Adipose tissue (tissue), 3 donors: ENCODE data around the gene KIAA1586. TPM values are rescaled to one million over a fixed set of nuclear protein-coding genes. Genes with fewer than 3 reads are reported as not detected.
"Not testable (repeated sequence)": the region's sequence is repeated elsewhere in the genome, so short reads cannot be mapped to it uniquely, and the experiment has no call there.

Source experiments
- H3K27ac ChIP-seq: one replicate; pipeline ENCODE4 v1.5.1; 2013; ENCODE audit warnings: low read depth, low read length
- WGBS, 3 donors: extraction: QIAGEN DNeasy Blood & Tissue Kit; methylation state at CpG; one replicate each; pipeline ENCODE4 v1.1.7; 2013; 5-methylcytosine and 5-hydroxymethylcytosine counted together
- polyA plus RNA-seq, 3 donors: library from polyadenylated mRNA; stranded (reverse); fragments of 200-250 nt; gene quantifications; one replicate each; pipeline ENCODE4 v1.2.3, GENCODE V29; 2013
- donor health status: healthy with polysubstance abuse.
- donor health status: Bipolar disorder and iron deficiency.
- donor health status: healthy.

The KIAA1586 gene
- polyA plus RNA-seq, 3 donors = 1.2 to 4.0 (median 3.1) TPM

DNA sequence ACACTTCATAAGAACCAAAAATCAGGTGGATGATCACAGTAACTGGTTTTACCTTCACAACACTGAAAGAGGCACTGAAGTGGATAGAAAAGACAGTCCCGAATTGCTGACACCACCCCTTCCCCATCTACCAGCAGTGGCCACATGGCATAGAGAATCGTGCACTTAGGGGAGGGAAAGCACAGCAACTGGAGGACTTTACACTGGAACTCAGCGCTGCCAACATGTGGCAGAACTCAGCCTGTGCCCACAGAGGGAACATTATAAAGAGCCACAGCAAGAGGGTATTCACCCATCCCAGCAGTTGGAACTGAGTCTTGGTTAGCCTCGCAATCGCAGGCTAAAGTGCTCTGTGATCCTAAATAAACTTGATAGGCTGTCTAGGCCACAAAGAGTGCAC lies 6.5 kb upstream of the KIAA1586 start:
- 75 to 81% (median 77%) methylated on average over 5 of the region's 5 CpGs for WGBS, 3 donors
- no peak overlapping the region for H3K27ac ChIP-seq

DNA sequence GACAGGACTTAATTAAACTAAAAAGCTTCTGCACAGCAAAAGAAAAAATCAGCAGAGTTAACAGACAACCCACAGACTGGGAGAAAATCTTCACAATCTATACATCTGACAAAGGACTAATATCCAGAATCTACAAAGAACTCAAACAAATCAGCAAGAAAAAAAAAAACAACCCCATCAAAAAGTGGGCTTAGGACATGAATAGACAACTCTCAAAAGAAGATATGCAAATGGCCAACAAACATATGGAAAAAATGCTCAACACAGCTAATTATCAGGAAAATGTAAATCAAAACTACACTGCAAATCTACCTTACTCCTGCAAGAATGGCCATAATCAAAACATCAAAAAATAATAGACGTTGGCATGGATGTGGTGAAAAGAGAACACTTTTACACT lies 2.4 kb upstream of the KIAA1586 start:
- H3K27ac ChIP-seq = not testable (repeated sequence)
- whole genome bisulfite sequencing, 3 donors = 79 to 94% (median 89%) methylated on average over 1 of the region's 1 CpG

DNA sequence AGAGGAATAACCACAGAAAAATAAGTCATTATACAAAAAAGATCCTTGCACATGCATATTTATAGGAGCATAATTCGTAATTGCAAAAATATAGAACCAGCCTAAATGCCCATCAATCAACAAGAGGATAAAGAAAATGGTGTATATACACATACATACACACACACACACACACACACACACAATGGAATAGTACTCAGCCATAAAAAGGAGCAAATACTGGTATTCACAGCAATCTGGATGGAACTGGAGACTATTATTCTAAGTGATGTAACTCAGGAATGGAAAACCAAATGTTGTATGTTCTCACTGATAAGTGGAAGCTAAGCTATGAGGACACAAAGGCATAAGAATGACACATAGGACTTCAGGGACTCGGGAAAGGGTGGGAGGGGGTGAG lies 1.9 kb upstream of the KIAA1586 start:
- 91 to 99% (median 95%) methylated on average over 2 of the region's 2 CpGs for WGBS, 3 donors
- H3K27ac ChIP-seq = no peak overlapping the region

GRCh38 chr6:57047257-57047585 lies 728 bp downstream of the KIAA1586 start:
- no CpG with 5 or more reads among the region's 5 CpGs for WGBS, 3 donors
- H3K27ac ChIP-seq = not testable (repeated sequence)

DNA sequence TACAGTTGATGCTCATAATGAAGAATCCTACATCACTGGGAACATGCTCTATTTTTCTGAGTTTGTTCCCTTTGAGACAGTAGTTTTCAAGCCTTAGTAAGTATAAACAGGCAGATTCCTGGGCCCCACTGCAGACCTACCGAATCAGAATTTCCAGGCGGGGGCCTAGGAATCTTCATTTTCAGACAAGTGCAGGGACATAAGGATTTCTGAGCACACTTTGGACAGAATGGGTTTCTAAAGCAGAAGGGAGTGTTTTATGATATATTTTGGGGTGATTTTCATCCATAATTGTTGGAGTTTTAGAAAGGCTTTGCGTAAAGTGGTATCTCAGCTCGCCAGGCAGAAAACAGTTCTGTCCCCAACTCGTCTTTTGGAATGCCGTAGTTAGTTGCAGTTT lies 1.4 kb downstream of the KIAA1586 start:
- 92 to 97% (median 92%) methylated on average over 5 to 6 of the region's 6 CpGs for WGBS, 3 donors
- H3K27ac ChIP-seq = not testable (repeated sequence)

DNA sequence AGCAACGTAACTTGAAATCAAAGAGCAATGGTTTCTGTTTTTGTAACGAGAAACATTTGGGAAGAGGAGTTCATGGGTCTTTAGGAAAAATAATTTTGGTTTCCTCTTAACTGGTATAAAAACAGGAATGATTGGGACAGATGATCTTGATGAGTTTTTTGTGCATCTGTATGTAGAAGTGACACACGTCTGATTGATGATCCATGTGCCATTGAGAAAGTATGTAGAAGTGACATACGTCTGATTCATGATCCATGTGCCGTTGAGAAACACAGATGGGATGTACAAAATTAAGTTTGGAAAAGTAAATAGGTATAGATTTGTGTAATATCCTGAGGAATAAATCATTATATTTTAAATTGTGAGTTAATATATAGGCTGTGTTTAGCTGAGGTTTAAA lies 2.1 kb downstream of the KIAA1586 start:
- H3K27ac ChIP-seq = no peak overlapping the region
- 83 to 90% (median 87%) methylated on average over 5 of the region's 5 CpGs for WGBS, 3 donors

DNA sequence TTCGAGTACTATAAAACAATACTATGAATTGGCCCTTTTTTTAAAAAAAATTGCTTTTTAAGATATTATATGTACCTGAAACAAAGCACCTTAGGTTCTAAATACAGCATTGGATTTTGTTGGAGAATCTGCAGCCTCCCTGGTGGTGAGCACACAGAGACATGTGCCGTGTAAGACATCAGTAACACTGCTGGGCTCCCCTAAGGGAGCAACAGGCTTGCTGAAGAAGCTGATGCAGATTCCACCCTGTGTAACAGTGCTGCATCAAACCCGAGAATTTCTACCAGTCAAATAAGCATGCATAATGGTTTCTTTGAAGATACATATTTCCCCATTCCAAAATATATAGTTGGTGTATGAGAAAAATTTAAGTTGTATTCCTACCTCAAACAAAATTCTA lies 17.4 kb downstream of the KIAA1586 start:
- 86 to 91% (median 89%) methylated on average over 3 of the region's 3 CpGs for WGBS, 3 donors
- H3K27ac ChIP-seq = no peak overlapping the region

DNA sequence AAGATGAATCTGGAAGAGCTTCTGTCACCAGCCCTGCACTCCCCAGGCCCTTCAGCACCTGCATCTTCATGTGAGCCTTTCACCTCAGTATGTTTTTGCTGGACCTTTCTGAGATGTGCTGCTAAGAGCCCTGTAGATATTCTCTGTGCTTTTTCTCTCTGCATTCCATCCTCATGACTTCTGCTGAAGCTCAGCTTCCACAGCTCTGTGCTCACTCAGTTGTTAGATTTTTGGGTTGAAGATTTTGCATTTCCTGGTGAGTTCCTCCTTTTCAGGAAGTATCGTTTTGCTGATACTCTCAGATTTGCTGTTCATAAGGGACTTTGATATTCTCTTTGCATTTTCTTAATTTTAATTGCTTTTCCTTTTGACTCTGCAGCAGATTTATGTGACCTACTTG lies 18.3 kb downstream of the KIAA1586 start:
- no peak overlapping the region for H3K27ac ChIP-seq
- 62 to 79% (median 69%) methylated on average over 1 of the region's 1 CpG for WGBS, 3 donors

GRCh38 chr6:57068061-57068460 lies 21.6 kb downstream of the KIAA1586 start:
- no peak overlapping the region for H3K27ac ChIP-seq
- 97 to 100% (median 97%) methylated on average over 1 of the region's 1 CpG for WGBS, 3 donors

- no peak overlapping the region for H3K27ac ChIP-seq
- WGBS, 3 donors = 80 to 83% (median 82%) methylated on average over 4 of the region's 4 CpGs
Measured at GRCh38 chr6:57069228-57069627, 22.7 kb downstream of the KIAA1586 start.

DNA sequence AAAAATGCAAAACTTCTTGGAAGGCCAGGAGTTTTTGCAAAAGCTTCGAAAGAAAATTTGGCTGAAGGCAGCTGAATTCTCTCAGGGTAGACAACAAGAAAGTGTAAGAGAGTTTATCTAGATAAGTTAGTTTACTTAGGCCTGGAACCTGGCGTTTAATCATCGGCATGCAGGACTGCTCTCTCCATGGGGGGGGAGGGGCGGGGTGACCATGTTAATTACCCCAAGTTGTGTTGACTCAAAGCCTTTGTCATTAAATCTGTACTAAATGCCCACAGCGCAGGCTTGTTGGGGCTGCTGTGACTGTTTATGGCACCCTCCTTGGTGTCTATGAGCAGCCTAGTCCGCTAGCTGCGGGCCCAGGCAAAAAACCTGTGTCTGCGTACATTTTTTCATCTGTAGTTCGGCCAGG lies 23.4 kb downstream of the KIAA1586 start:
- 78 to 92% (median 85%) methylated on average over 9 of the region's 9 CpGs for WGBS, 3 donors
- H3K27ac ChIP-seq = no peak overlapping the region

- 88 to 91% (median 88%) methylated on average over 3 of the region's 3 CpGs for WGBS, 3 donors
- no peak overlapping the region for H3K27ac ChIP-seq
Measured at GRCh38 chr6:57072108-57072507, 25.6 kb downstream of the KIAA1586 start.

GRCh38 chr6:57074383-57074782 lies 27.9 kb downstream of the KIAA1586 start:
- H3K27ac ChIP-seq = no peak overlapping the region
- 93 to 97% (median 96%) methylated on average over 8 of the region's 8 CpGs for WGBS, 3 donors

DNA sequence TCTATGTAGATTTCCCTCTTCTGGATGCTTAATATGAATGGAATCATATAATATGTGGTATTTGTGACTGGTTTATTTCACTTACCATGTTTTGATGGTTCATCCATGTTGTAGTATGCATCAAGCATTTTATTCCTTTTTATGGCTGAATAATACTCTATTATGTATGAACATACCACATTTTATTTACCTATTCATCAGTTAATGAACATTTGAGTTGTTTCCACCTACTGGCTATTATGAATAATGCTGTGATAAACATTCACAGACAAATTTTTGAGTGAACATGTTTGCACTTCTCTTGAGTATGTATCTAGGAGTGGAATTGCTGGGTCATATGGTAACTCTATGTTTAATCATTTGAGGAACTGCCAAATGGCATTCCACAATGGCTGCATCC lies 28.6 kb downstream of the KIAA1586 start:
- no peak overlapping the region for H3K27ac ChIP-seq

- no peak overlapping the region for H3K27ac ChIP-seq
- WGBS, 3 donors = 65 to 95% (median 82%) methylated on average over 1 of the region's 1 CpG
Measured at GRCh38 chr6:57078531-57079207, 32.2 kb downstream of the KIAA1586 start.

DNA sequence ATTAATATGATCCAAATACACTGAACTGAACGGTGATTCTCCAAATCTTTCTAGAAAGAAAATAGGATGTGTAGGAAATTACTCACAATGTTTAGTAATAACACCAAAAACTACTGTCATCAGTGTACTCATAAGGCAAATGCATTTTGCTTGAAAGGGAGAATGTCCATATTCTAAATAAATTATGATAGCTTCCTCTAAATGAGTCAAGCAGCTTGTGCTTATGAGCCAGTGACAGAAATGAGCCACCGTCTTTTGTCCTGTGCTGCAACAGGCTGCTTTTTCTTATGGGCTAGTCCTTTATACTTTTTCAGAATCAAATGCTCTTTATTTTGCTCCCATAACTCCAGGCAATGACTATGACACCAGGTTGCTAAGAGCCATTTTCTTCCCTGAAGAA lies 39.0 kb downstream of the KIAA1586 start:
- WGBS, 3 donors = 89 to 93% (median 92%) methylated on average over 2 of the region's 2 CpGs
- no peak overlapping the region for H3K27ac ChIP-seq

DNA sequence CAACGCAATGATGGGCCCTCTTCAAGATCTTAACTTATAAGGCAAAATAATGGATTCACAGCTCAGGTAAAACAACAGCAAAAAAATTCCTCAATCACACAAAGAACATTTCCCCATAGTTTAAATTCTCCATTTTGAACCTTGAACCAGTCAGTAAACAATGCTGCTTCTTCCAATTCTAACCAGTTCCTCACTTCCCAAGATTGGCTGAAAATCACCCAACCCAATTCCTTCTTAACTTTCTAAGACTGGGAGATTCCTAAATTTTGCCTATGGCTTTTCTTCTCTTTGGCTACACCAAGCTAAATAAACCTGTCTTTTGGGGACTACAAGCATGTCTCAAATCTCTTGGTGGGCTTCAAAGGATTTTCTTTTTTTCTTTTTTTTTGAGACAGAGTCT lies 40.4 kb downstream of the KIAA1586 start:
- WGBS, 3 donors = 90 to 96% (median 94%) methylated on average over 1 of the region's 1 CpG
- H3K27ac ChIP-seq = no peak overlapping the region

DNA sequence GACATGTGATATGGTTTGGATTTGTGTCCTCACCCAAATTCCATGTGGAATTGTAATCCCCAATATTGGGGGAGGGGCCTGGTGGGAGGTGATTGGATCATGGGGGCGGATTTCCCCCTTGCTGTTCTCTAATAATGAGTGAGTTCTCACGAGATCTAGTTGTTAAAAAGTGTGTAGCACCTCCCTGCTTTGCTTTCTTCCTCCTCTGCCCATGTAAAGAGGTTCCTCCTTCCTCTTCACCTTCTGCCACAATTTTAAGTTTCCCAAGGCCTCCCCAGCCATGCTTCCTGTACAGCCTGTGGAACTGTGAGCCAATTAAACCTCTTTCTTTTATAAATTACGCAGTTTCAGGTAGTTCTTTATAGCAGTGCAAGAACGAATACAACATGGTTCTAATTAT lies 41.4 kb downstream of the KIAA1586 start:
- WGBS, 3 donors = 65 to 79% (median 78%) methylated on average over 4 of the region's 4 CpGs

GRCh38 chr6:57089265-57089664 lies 42.8 kb downstream of the KIAA1586 start:
- no peak overlapping the region for H3K27ac ChIP-seq
- 61 to 66% (median 63%) methylated on average over 3 of the region's 3 CpGs for whole genome bisulfite sequencing, 3 donors

More for the DNA sequence above, 41.4 kb downstream of the KIAA1586 start:
- no peak overlapping the region for H3K27ac ChIP-seq

GRCh38 chr6:57089687-57090457 lies 43.4 kb downstream of the KIAA1586 start, which contains the start of gene ZNF451:
Gene ZNF451, plus strand, starts transcription at chr6:57090188. Its CDS starts 66 bp downstream, at chr6:57090254.
- 0 to 1% (median 1%) methylated on average over 46 to 50 of the region's 58 CpGs for WGBS, 3 donors
- no peak within 1 kb of the TSS for H3K27ac ChIP-seq
